Lung (tissue), 12 donors: ENCODE data around the gene TYMP. TPM values are rescaled to one million over a fixed set of nuclear protein-coding genes. Genes with fewer than 3 reads are reported as not detected.

Experiments used
- ATAC-seq: fragments of 200-7000 bp; cut with Tn5 transposase; one replicate; pipeline ENCODE4 v1.9.1; 2020; ENCODE audit warnings: moderate number of reproducible peaks; ENCODE audit not compliant: insufficient read depth, low FRiP score
- DNase-seq, 3 donors: peaks; one replicate each; pipeline ENCODE4 v3.0.0-alpha.2; 2013 to 2017
- H3K27ac ChIP-seq, 2 donors: one replicate each; pipeline ENCODE4 v1.5.1; 2013; ENCODE audit warnings: mild to moderate bottlenecking in 2 of 2, moderate library complexity in 2 of 2, control low read depth in 1 of 2, inconsistent platforms in 1 of 2, low read depth in 1 of 2, low read length in 1 of 2
- H3K27me3 ChIP-seq, 3 donors: one replicate each; pipeline ENCODE4 v1.5.1; 2013; ENCODE audit warnings: low read length in 2 of 3; ENCODE audit not compliant: control insufficient read depth in 3 of 3, insufficient read depth in 3 of 3
- H3K36me3 ChIP-seq, 4 donors: one replicate each; pipeline ENCODE4 v1.5.1; 2013; ENCODE audit warnings: low read length in 4 of 4, mild to moderate bottlenecking in 1 of 4, moderate library complexity in 1 of 4; ENCODE audit not compliant: control insufficient read depth in 4 of 4, insufficient read depth in 4 of 4
- H3K4me1 ChIP-seq, 5 donors: one replicate each; pipeline ENCODE4 v1.5.1; 2013; ENCODE audit warnings: low read length in 5 of 5, mild to moderate bottlenecking in 2 of 5, moderate library complexity in 1 of 5; ENCODE audit not compliant: control insufficient read depth in 5 of 5, insufficient read depth in 5 of 5
- H3K4me3 ChIP-seq: one replicate; pipeline ENCODE4 v1.5.1; 2013; ENCODE audit warnings: mild to moderate bottlenecking, control low read depth, moderate library complexity
- H3K9ac ChIP-seq, 2 donors: one replicate each; pipeline ENCODE4 v1.5.1; 2013; ENCODE audit warnings: low read length in 2 of 2, control low read depth in 1 of 2; ENCODE audit not compliant: insufficient read depth in 1 of 2
- H3K9me3 ChIP-seq, 4 donors: one replicate each; pipeline ENCODE4 v1.5.1; 2013; ENCODE audit warnings: low read length in 3 of 4, mild to moderate bottlenecking in 1 of 4, moderate library complexity in 1 of 4; ENCODE audit not compliant: control insufficient read depth in 4 of 4, insufficient read depth in 3 of 4
- WGBS, 2 donors: extraction: QIAGEN DNeasy Blood & Tissue Kit; methylation state at CpG; one replicate each; pipeline ENCODE4 v1.1.7; 2013; 5-methylcytosine and 5-hydroxymethylcytosine counted together
- polyA plus RNA-seq, 2 donors: library from polyadenylated mRNA; stranded (reverse); fragments of 200-250 nt; gene quantifications; one replicate each; pipeline ENCODE4 v1.2.1, GENCODE V29; 2013
- total RNA-seq, 2 donors: library from RNA; depleted of rRNA in 1 of 2; stranded (reverse); fragments of >200 nt in 1 of 2; gene quantifications; one replicate each; pipeline ENCODE4 v1.2.1, GENCODE V29; 2014 to 2021
- TF ChIP-seq, protein P1 (sequence below): IDR thresholded peaks from 2 replicates; pipeline ENCODE4 v1.5.1; 2012; ENCODE audit warnings: mild to moderate bottlenecking; ENCODE audit errors: control extremely low read depth, extremely low read depth
- donor health status: control.
- donor health status: control.
- donor health status: Bipolar disorder and iron deficiency.
- donor health status: healthy.
- donor health status: DM: yes; HTN: yes; CAD: no.

Gene TYMP
- total and polyA plus RNA-seq, 4 donors, result 52.7 to 641 (median 233) TPM

DNA sequence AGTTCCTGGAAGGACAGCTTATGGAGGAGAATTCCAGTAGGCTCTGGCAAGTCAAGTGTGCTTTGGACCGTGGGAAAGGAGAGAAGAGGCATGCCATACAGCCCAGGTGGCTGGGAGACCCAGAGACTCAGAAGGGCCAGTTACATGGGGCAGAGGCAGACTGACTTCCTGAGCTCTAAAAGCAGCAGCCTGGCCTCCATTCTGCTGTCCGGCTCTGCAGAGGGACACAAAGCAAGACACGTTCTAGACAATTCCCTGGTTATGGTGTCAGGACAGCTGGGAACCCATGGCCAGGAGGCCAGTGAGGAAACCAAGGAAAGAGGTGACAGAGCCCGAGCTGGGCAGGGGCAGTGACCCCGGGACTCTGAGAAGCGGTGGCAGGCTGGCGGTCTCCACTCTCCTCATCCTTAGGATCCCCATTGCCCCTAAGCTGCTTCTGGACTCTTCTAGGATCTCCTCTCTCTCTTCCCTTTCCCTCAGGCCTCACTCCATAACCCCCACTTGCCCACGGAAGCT lies 45.7 kb upstream of the TYMP start:
- H3K4me3 ChIP-seq, result no peak overlapping the region
- H3K4me1 ChIP-seq, result peaks cover 0 to 8% (median 0%) of the 10 kb centered on the region in 5 donors
- H3K27ac ChIP-seq, result no peak overlapping the region
- no peaks in the 10 kb centered on the region for H3K9me3 ChIP-seq
- WGBS, 2 donors, result 89 to 96% methylated on average over 7 to 8 of the region's 8 CpGs
- peaks cover 0 to 13% (median 0%) of the 10 kb centered on the region in 4 donors for H3K36me3 ChIP-seq
- ATAC-seq (no peak), DNase-seq (no peak)
- H3K9ac ChIP-seq, result no peak overlapping the region
- H3K27me3 ChIP-seq, result peaks cover 0 to 11% (median 2%) of the 10 kb centered on the region in 3 donors
- TF ChIP-seq, protein P1, sequence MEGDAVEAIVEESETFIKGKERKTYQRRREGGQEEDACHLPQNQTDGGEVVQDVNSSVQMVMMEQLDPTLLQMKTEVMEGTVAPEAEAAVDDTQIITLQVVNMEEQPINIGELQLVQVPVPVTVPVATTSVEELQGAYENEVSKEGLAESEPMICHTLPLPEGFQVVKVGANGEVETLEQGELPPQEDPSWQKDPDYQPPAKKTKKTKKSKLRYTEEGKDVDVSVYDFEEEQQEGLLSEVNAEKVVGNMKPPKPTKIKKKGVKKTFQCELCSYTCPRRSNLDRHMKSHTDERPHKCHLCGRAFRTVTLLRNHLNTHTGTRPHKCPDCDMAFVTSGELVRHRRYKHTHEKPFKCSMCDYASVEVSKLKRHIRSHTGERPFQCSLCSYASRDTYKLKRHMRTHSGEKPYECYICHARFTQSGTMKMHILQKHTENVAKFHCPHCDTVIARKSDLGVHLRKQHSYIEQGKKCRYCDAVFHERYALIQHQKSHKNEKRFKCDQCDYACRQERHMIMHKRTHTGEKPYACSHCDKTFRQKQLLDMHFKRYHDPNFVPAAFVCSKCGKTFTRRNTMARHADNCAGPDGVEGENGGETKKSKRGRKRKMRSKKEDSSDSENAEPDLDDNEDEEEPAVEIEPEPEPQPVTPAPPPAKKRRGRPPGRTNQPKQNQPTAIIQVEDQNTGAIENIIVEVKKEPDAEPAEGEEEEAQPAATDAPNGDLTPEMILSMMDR, result no peak

DNA sequence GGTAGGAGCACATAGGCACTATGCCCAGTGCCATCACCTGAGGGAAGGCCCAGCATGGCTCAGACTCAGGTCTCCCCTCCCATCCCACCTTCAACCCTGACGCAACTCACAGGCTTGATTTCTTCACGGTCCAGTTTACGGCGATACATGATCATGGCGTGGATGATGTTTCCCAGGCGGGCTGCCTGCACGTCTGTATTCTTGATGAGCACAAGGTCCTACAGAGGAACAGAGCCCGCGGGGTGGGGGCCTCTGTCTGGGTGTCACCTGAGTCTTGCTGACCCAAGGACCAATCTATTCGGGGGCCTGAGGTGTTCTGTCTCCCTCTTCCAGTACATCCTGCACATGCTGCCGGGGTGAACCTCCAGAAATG lies 44.6 kb upstream of the TYMP start:
- H3K36me3 ChIP-seq, result peaks cover 0 to 6% (median 0%) of the 10 kb centered on the region in 4 donors
- no peak overlapping the region for H3K9ac ChIP-seq
- 84 to 94% methylated on average over 11 of the region's 11 CpGs for WGBS, 2 donors
- no peak overlapping the region for H3K4me3 ChIP-seq
- peaks cover 0 to 8% (median 0%) of the 10 kb centered on the region in 5 donors for H3K4me1 ChIP-seq
- H3K9me3 ChIP-seq, result no peaks in the 10 kb centered on the region
- H3K27ac ChIP-seq, result no peak overlapping the region
- TF ChIP-seq, protein P1, result no peak
- peaks cover 0 to 11% (median 2%) of the 10 kb centered on the region in 3 donors for H3K27me3 ChIP-seq
- no peak for DNase-seq
- ATAC-seq, result no peak

GRCh38 chr22:50573491-50574382 lies 43.9 kb upstream of the TYMP start:
- WGBS, 2 donors, result 89 to 91% methylated on average over 26 of the region's 26 CpGs
- Histone ChIP-seq H3K9ac (no peak overlapping the region), H3K4me3 (no peak overlapping the region), H3K27ac (no peak overlapping the region), H3K27me3 (peaks cover 0 to 10% (median 2%) of the 10 kb centered on the region in 3 donors), H3K36me3 (peaks cover 0 to 8% (median 0%) of the 10 kb centered on the region in 4 donors), H3K4me1 (peaks cover 0 to 7% (median 0%) of the 10 kb centered on the region in 5 donors), H3K9me3 (no peaks in the 10 kb centered on the region)
- DNase-seq (no peak), ATAC-seq (no peak)
- TF ChIP-seq, protein P1, result no peak
